Measurements from ENCODE around the gene NOL6. TPM values are rescaled to one million over a fixed set of nuclear protein-coding genes. Genes with fewer than 3 reads are reported as not detected.

NOL6 gene
- total RNA-seq, 1 experiment from 2014 or later = 36.4 TPM

GRCh38 chr9:33461492-33461891 lies 12.2 kb downstream of the NOL6 start:
- intact Hi-C loops (cut with micrococcal nuclease) = no loop called here
- H3K79me2 ChIP-seq (ENCODE audit: insufficient read depth, low read length) = no peaks in the 10 kb centered on the region
- ChIA-PET POLR2A (interaction anchor here (1.3 kb wide), 1 partner anchor 12 kb away, joined by 3 read pairs; the partner anchor contains the start of gene NOL6), RAD21 (ENCODE audit: low non-redundant PET in 1 of 2, low total read pairs in 2 of 2, uncharacterized antibody in 2 of 2, unreplicated experiment in 2 of 2) (no interaction called here), CTCF (interaction anchor here (1.4 to 3.7 kb wide), 3 partner anchors 9 to 58 kb away, joined by 3 to 15 read pairs (median 4); partner anchors contain the start of gene NOL6)
- H3K4me2 ChIP-seq (ENCODE audit: low read length) = no peak overlapping the region
- no peaks in the 10 kb centered on the region for H4K20me1 ChIP-seq (ENCODE audit: insufficient read depth)
- H3K36me3 ChIP-seq (ENCODE audit: control insufficient read depth in 1 of 2, insufficient read depth in 2 of 2, low read length in 2 of 2) = peaks cover 26 to 51% of the 10 kb centered on the region in 2 experiments
- no TSS peak for BruUV-seq (replicated peaks)
- no peak overlapping the region for H3K9ac ChIP-seq (ENCODE audit: low read length)
- H3K27me3 ChIP-seq (ENCODE audit: insufficient read depth, low read length) = no peaks in the 10 kb centered on the region
- no peak for TF ChIP-seq ELF1 (IDR thresholded peaks at IDR 0.05; ENCODE audit: borderline replicate concordance, low read depth)
- TF ChIP-seq EGR1 (IDR thresholded peaks at IDR 0.05; ENCODE audit: low read depth) = no peak
- TF ChIP-seq SIN3A (IDR thresholded peaks at IDR 0.05; ENCODE audit: low read depth) = no peak
- no peak for TF ChIP-seq FOSL1 (IDR thresholded peaks at IDR 0.05; ENCODE audit: low read depth)
- no peak for TF ChIP-seq REST (IDR thresholded peaks at IDR 0.05; ENCODE audit: low read depth)
- TF ChIP-seq CBX3 (IDR thresholded peaks at IDR 0.05; ENCODE audit: low read depth) = no peak
- TF ChIP-seq ZBTB33 (IDR thresholded peaks at IDR 0.05; ENCODE audit: extremely low read depth, insufficient replicate concordance, low read length) = no peak
- no peak for TF ChIP-seq ATF3 (IDR thresholded peaks at IDR 0.05)
- TF ChIP-seq SRF (IDR thresholded peaks at IDR 0.05; ENCODE audit: low read depth) = no peak
- TF ChIP-seq RAD21 (IDR thresholded peaks at IDR 0.05; ENCODE audit: low read depth) = no peak
- TF ChIP-seq CTCF (IDR thresholded peaks at IDR 0.05 in 2 of 3, conservative IDR thresholded peaks at IDR 0.05 in 1 of 3; ENCODE audit: borderline replicate concordance in 1 of 3, insufficient read depth in 1 of 3, low read depth in 2 of 3, low read length in 2 of 3) = no peak
- no peak for TF ChIP-seq JUND (IDR thresholded peaks at IDR 0.05)
- no peak for TF ChIP-seq ZFX (IDR thresholded peaks at IDR 0.05)
- TF ChIP-seq EZH2phosphoT487 (IDR thresholded peaks at IDR 0.05; ENCODE audit: borderline replicate concordance) = no peak
- TF ChIP-seq POLR2AphosphoS5 (IDR thresholded peaks at IDR 0.05; ENCODE audit: low read depth, low read length) = no peak
- no peak for TF ChIP-seq ZNF274 (IDR thresholded peaks at IDR 0.05; ENCODE audit: low read depth, low read length)
- no peaks in the 10 kb centered on the region for H3K9me2 ChIP-seq (ENCODE audit: insufficient read depth)
- no peak overlapping the region for H3K4me3 ChIP-seq (replicated peaks in 1 of 2; ENCODE audit: low read depth in 1 of 2, low read length in 2 of 2)
- no peaks in the 10 kb centered on the region for H3K9me3 ChIP-seq (ENCODE audit: control insufficient read depth in 1 of 2, insufficient read depth in 1 of 2, low read depth in 1 of 2, low read length in 2 of 2)
- H3K4me1 ChIP-seq (ENCODE audit: control insufficient read depth in 1 of 2, insufficient read depth in 2 of 2, low read length in 2 of 2) = peaks cover 29 to 45% of the 10 kb centered on the region in 2 experiments
- DNase-seq (ENCODE audit: low read depth, low spot score) (no peak), ATAC-seq (no peak)
- no peak overlapping the region for H3K27ac ChIP-seq (ENCODE audit: low read depth, low read length)
- H2AFZ ChIP-seq (ENCODE audit: low read depth, low read length, poor library complexity, severe bottlenecking) = no peak overlapping the region

All from HCT116 (cell line).